Uterus (tissue), 2 donors: ENCODE data around the gene MIP.
"Not testable (repeated sequence)": the region's sequence is repeated elsewhere in the genome, so short reads cannot be mapped to it uniquely, and the experiment has no call there.

Experiments used
- CTCF ChIP-seq, 4 experiments: fragments of 200-600 bp in 2 of 4; fragments of 450-650 bp in 2 of 4; sonication (generic) in 2 of 4; IDR thresholded peaks; one replicate each; pipeline ENCODE4 v1.5.1; 2016 to 2019; ENCODE audit warnings: antibody characterized with exemption in 4 of 4, mild to moderate bottlenecking in 2 of 4, moderate library complexity in 1 of 4
- POLR2A ChIP-seq, 2 donors: fragments of 450-650 bp; IDR thresholded peaks; one replicate each; pipeline ENCODE4 v1.6.1; 2016; ENCODE audit warnings: antibody characterized with exemption in 2 of 2, mild to moderate bottlenecking in 1 of 2, moderate library complexity in 1 of 2

GRCh38 chr12:56404227-56404626, 50.2 kb downstream of the MIP start:
- not testable (repeated sequence) for TF ChIP-seq CTCF, POLR2A (IDR thresholded peaks at IDR 0.05)
